ENCODE data around the gene MMP28.

DNA sequence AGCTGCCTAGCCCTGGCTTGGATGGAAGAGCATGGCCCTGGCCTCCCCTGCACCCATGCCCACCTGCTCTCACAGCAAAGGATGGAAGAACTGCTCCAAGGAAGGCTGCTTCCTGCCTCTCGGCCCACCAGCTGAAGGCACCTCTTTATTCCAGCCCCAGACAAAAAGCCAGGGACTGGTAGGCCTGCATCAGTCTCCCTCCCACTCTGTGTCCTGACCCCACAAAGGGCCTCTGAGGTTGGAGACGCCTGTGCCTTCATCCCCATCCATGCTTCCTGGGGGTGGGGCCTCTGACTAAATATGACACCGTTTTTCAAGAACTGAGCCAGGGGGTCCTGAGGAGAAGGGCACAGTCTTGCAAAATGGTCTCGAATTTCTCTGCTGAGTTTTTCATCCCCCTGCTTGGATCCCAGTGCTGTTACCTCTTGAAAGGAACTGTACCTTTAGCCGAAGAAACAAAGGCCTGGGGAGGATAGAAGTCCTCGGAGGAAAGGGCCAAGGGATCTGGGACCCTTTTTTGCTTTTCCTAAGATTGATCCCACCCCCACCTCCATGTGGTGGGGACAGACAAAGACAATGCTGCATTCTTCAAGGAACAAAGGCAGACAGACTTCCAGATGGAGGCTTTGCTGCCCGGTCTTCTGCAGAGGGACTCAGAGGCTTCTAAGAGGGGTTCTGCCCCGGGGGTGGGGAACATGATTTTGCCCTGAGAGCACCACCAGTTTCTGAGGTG lies 29.5 kb downstream of the MMP28 start:
- TF ChIP-seq POLR2A (IDR thresholded peaks at IDR 0.05) (no peak), CTCF (IDR thresholded peaks at IDR 0.05) (no peak)
